DOHH2 (cell line): Measurements from ENCODE around the gene TNFAIP8L3.

Experiments
- EZH2phosphoT487 ChIP-seq: fragments of 200-600 bp; sonication (generic); IDR thresholded peaks from 2 replicates; pipeline ENCODE4 v1.6.1; 2017; ENCODE audit warnings: borderline replicate concordance, mild to moderate bottlenecking, antibody characterized with exemption, low read length, moderate library complexity, mixed read lengths
- TF ChIP-seq, protein P1 (sequence below): fragments of 200-600 bp; sonication (generic); IDR thresholded peaks from one replicate; pipeline ENCODE4 v1.5.1; 2014; ENCODE audit warnings: antibody characterized with exemption, mild to moderate bottlenecking, low read depth, low read length; ENCODE audit not compliant: poor library complexity, severe bottlenecking

DNA sequence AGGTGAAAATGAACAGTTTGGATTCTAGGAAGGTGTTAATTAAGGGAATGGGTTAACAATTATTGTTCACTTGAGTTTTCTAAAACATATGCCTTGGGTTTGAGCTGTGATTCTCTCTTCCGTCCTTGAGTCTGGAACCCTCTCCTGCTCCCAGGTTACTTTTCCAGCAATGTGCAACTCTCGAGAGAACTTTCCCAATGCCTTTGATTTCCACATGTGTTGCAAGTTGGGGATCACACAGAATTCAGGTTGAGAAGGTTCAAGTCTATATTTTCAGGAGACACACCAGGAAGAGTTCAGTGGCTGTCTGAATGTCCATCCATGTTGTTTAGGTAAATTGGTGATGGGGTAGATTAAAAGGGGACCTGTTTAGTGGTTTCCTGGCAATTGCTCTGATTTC lies 48.7 kb downstream of the TNFAIP8L3 start:
- TF ChIP-seq, protein P1, sequence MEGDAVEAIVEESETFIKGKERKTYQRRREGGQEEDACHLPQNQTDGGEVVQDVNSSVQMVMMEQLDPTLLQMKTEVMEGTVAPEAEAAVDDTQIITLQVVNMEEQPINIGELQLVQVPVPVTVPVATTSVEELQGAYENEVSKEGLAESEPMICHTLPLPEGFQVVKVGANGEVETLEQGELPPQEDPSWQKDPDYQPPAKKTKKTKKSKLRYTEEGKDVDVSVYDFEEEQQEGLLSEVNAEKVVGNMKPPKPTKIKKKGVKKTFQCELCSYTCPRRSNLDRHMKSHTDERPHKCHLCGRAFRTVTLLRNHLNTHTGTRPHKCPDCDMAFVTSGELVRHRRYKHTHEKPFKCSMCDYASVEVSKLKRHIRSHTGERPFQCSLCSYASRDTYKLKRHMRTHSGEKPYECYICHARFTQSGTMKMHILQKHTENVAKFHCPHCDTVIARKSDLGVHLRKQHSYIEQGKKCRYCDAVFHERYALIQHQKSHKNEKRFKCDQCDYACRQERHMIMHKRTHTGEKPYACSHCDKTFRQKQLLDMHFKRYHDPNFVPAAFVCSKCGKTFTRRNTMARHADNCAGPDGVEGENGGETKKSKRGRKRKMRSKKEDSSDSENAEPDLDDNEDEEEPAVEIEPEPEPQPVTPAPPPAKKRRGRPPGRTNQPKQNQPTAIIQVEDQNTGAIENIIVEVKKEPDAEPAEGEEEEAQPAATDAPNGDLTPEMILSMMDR: no peak
- no peak for TF ChIP-seq EZH2phosphoT487
